ENCODE measurements around the gene LDLRAD2. TPM values are rescaled to one million over a fixed set of nuclear protein-coding genes. Genes with fewer than 3 reads are reported as not detected.

Gene LDLRAD2
- total and polyA plus RNA-seq, 8 donors: 0.05 to 3.0 (median 0.09) TPM; not detected in 1

GRCh38 chr1:21869620-21870121 is 57.6 kb downstream of the LDLRAD2 start:
- no peaks in the 10 kb centered on the region for H3K4me1 ChIP-seq
- H3K9me3 ChIP-seq: no peaks in the 10 kb centered on the region
- intact Hi-C loops (cut with DNase I): no loop called here
- H3K36me3 ChIP-seq: peaks cover 0 to 16% (median 0%) of the 10 kb centered on the region in 3 donors
- peak overlapping the region in 1 of 4 donors; percentile 19 for H3K27ac ChIP-seq
- H3K4me3 ChIP-seq: no peak overlapping the region
- no peaks in the 10 kb centered on the region for H3K27me3 ChIP-seq
- FAIRE-seq: no peak
- peak; percentile 48 to 78 (median 74) for ATAC-seq
- TF ChIP-seq CTCF (IDR thresholded peaks at IDR 0.05): no peak
- DNase-seq: peak; percentile 36 to 78 (median 72)
- 67 to 71% methylated on average over 13 of the region's 13 CpGs for WGBS, 2 donors

- Histone ChIP-seq H3K4me1 (no peaks in the 10 kb centered on the region), H3K27ac (no peak overlapping the region), H3K27me3 (no peaks in the 10 kb centered on the region), H3K36me3 (peaks cover 0 to 24% (median 0%) of the 10 kb centered on the region in 3 donors), H3K4me3 (no peak overlapping the region), H3K9me3 (no peaks in the 10 kb centered on the region)
- no peak for TF ChIP-seq CTCF (IDR thresholded peaks at IDR 0.05)
- WGBS, 2 donors: 96 to 98% methylated on average over 15 of the region's 15 CpGs
- DNase-seq (no peak), FAIRE-seq (no peak), ATAC-seq (no peak)
- intact Hi-C loops (cut with DNase I): no loop called here
Observed at GRCh38 chr1:21870611-21871010, 58.5 kb downstream of the LDLRAD2 start.

- 90 to 93% methylated on average over 13 of the region's 13 CpGs for WGBS, 2 donors
- ATAC-seq (no peak), FAIRE-seq (no peak), DNase-seq (peak in 1 of 6 donors; percentile 29)
- Histone ChIP-seq H3K27ac (no peak overlapping the region), H3K36me3 (peaks cover 0 to 35% (median 0%) of the 10 kb centered on the region in 3 donors), H3K9me3 (no peaks in the 10 kb centered on the region), H3K27me3 (no peaks in the 10 kb centered on the region), H3K4me3 (no peak overlapping the region), H3K4me1 (no peaks in the 10 kb centered on the region)
- TF ChIP-seq CTCF (IDR thresholded peaks at IDR 0.05): no peak
- intact Hi-C loops (cut with DNase I): no loop called here
Observed at GRCh38 chr1:21871943-21872342, 59.9 kb downstream of the LDLRAD2 start.

- no peak overlapping the region for H3K4me3 ChIP-seq
- no peak overlapping the region for H3K27ac ChIP-seq
- 90 to 93% methylated on average over 16 to 17 of the region's 17 CpGs for WGBS, 2 donors
- H3K4me1 ChIP-seq: no peaks in the 10 kb centered on the region
- no peaks in the 10 kb centered on the region for H3K27me3 ChIP-seq
- intact Hi-C loops (cut with DNase I): no loop called here
- peaks cover 0 to 35% (median 0%) of the 10 kb centered on the region in 3 donors for H3K36me3 ChIP-seq
- ATAC-seq (no peak), FAIRE-seq (no peak), DNase-seq (no peak)
- TF ChIP-seq CTCF (IDR thresholded peaks at IDR 0.05): no peak
- no peaks in the 10 kb centered on the region for H3K9me3 ChIP-seq
Observed at GRCh38 chr1:21872445-21873079, 60.5 kb downstream of the LDLRAD2 start.

- no peak overlapping the region for H3K27ac ChIP-seq
- FAIRE-seq (no peak), DNase-seq (no peak), ATAC-seq (no peak)
- WGBS, 2 donors: 88 to 94% methylated on average over 8 of the region's 8 CpGs
- no peak for TF ChIP-seq CTCF (IDR thresholded peaks at IDR 0.05)
- peaks cover 0 to 35% (median 0%) of the 10 kb centered on the region in 3 donors for H3K36me3 ChIP-seq
- intact Hi-C loops (cut with DNase I): no loop called here
- no peaks in the 10 kb centered on the region for H3K4me1 ChIP-seq
- H3K27me3 ChIP-seq: no peaks in the 10 kb centered on the region
- no peaks in the 10 kb centered on the region for H3K9me3 ChIP-seq
- no peak overlapping the region for H3K4me3 ChIP-seq
Observed at GRCh38 chr1:21873174-21873573, 61.1 kb downstream of the LDLRAD2 start.
